ENCODE measurements around the gene SDK1. TPM values are rescaled to one million over a fixed set of nuclear protein-coding genes. Genes with fewer than 3 reads are reported as not detected.

The SDK1 gene
- total and polyA plus RNA-seq, 2 donors (not counting 3 experiments of a cell fraction or from before 2014, with no cell fraction given) = 1.6 to 3.9 TPM

DNA sequence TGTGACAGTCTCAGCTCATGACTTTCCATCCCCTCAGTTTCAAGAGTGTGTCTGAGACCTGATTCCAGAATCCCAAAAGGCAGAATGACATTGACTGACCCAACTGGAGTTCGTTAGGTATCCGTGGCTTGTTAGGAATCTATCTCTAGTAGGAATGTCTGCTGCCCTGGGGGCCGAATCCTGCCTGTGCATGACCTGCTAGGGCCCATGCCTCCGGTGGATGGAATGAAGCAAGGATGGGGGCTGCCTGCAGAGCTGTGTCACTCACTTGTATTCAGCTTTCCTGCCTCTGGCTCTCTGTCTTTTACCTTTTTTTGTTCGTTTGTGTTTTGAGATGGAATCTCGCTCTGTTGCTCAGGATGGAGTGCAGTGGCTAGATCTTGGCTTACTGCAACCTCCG lies 129.5 kb downstream of the SDK1 start:
- no peaks in the 10 kb centered on the region for H4K20me1 ChIP-seq (replicated peaks; ENCODE audit: control insufficient read depth, extremely low read depth, insufficient read depth, low read length)
- H3K9ac ChIP-seq (replicated peaks; ENCODE audit: extremely low read depth, insufficient read depth, low read length) = no peak overlapping the region
- ChIA-PET CTCF (no interaction called here), POLR2A (no interaction called here)
- no peaks in the 10 kb centered on the region for H3K36me3 ChIP-seq (ENCODE audit: control insufficient read depth in 2 of 2, extremely low read depth in 1 of 2, insufficient read depth in 2 of 2, low read length in 2 of 2)
- no peak overlapping the region for H3K4me3 ChIP-seq (replicated peaks in 1 of 3; ENCODE audit: insufficient read depth in 1 of 3, low read depth in 1 of 3, low read length in 3 of 3)
- H3K9me3 ChIP-seq (replicated peaks; ENCODE audit: control insufficient read depth, insufficient read depth, low read length) = no peaks in the 10 kb centered on the region
- H3K79me2 ChIP-seq (ENCODE audit: control insufficient read depth, insufficient read depth, low read length) = no peaks in the 10 kb centered on the region
- no peaks in the 10 kb centered on the region for H3K27me3 ChIP-seq (ENCODE audit: control insufficient read depth in 2 of 2, insufficient read depth in 2 of 2, low read length in 2 of 2)
- no peak for TF ChIP-seq MAX (IDR thresholded peaks at IDR 0.05; ENCODE audit: insufficient read depth, insufficient read length)
- TF ChIP-seq EZH2 (IDR thresholded peaks at IDR 0.05; ENCODE audit: borderline replicate concordance, low read depth, low read length, severe bottlenecking) = no peak
- no peak for TF ChIP-seq GATA2 (IDR thresholded peaks at IDR 0.05; ENCODE audit: insufficient read depth, insufficient read length, low read depth, low read length)
- no peak for TF ChIP-seq FOS (IDR thresholded peaks at IDR 0.05; ENCODE audit: borderline replicate concordance, insufficient read depth, low read length)
- TF ChIP-seq MYC (IDR thresholded peaks at IDR 0.05; ENCODE audit: low read depth, low read length) = no peak
- TF ChIP-seq POLR2AphosphoS5 (IDR thresholded peaks at IDR 0.05; ENCODE audit: insufficient read depth, low read depth, low read length) = no peak
- TF ChIP-seq, protein P1, sequence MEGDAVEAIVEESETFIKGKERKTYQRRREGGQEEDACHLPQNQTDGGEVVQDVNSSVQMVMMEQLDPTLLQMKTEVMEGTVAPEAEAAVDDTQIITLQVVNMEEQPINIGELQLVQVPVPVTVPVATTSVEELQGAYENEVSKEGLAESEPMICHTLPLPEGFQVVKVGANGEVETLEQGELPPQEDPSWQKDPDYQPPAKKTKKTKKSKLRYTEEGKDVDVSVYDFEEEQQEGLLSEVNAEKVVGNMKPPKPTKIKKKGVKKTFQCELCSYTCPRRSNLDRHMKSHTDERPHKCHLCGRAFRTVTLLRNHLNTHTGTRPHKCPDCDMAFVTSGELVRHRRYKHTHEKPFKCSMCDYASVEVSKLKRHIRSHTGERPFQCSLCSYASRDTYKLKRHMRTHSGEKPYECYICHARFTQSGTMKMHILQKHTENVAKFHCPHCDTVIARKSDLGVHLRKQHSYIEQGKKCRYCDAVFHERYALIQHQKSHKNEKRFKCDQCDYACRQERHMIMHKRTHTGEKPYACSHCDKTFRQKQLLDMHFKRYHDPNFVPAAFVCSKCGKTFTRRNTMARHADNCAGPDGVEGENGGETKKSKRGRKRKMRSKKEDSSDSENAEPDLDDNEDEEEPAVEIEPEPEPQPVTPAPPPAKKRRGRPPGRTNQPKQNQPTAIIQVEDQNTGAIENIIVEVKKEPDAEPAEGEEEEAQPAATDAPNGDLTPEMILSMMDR (IDR thresholded peaks at IDR 0.05; ENCODE audit: extremely low read depth in 1 of 2, insufficient read depth in 1 of 2, low read depth in 1 of 2, low read length in 2 of 2) = no peak
- no peak for TF ChIP-seq POLR2A (IDR thresholded peaks at IDR 0.05; ENCODE audit: low read depth, low read length)
- no peak for TF ChIP-seq JUN (IDR thresholded peaks at IDR 0.05; ENCODE audit: borderline replicate concordance, insufficient read depth, insufficient read length, low read depth)
- H3K4me2 ChIP-seq (ENCODE audit: insufficient read depth, low read length) = no peak overlapping the region
- no peak overlapping the region for H2AFZ ChIP-seq (ENCODE audit: low read depth, low read length)
- H3K4me1 ChIP-seq (ENCODE audit: control insufficient read depth, extremely low read depth, insufficient read depth, low read length) = no peaks in the 10 kb centered on the region
- BruUV-seq (replicated peaks) = no TSS peak
- dilution Hi-C loops (cut with MboI; ENCODE audit: extremely low pct_ligation_motif_present, low sequenced_read_pairs) (no loop called here), intact Hi-C loops (cut with micrococcal nuclease) (no loop called here)
- no peaks in the 10 kb centered on the region for H3K9me1 ChIP-seq (replicated peaks; ENCODE audit: control insufficient read depth, extremely low read depth, insufficient read depth, low read length)
- H3K27ac ChIP-seq (ENCODE audit: insufficient read depth, low read depth, low read length) = no peak overlapping the region
- no peak for FAIRE-seq
- no peak for DNase-seq (ENCODE audit: low read depth, low spot score)

Measured in endothelial cell of umbilical vein (primary cell).